Occipital lobe (tissue), 2 donors: ENCODE measurements around the gene B4GALT1. TPM values are rescaled to one million over a fixed set of nuclear protein-coding genes. Genes with fewer than 3 reads are reported as not detected.

Experiments used
- small RNA-seq: library from RNA; depleted of rRNA; stranded (forward); fragments of <200 nt; gene quantifications from one replicate; pipeline ENCODE3, GENCODE V24; 2014
- total RNA-seq: library from RNA; depleted of rRNA; stranded (reverse); fragments of >200 nt; gene quantifications from one replicate; pipeline ENCODE4 v1.2.3, GENCODE V29; 2014

B4GALT1 gene
- total RNA-seq, 1 donor from 2014 or later, result 1.2 TPM

Small RNA genes lying within 50 kb of the gene (small RNA-seq; reads per million reads assigned to genes)
- not detected for gene RNU4ATAC15P

Other genes starting within 250 kb of the B4GALT1 start
- 26.5 TPM for gene APTX, start 165.7 kb downstream of the B4GALT1 start, total RNA-seq
- 203 TPM for gene DNAJA1, start 142.1 kb downstream of the B4GALT1 start, total RNA-seq
- 46.5 TPM for gene SMU1, start 90.7 kb downstream of the B4GALT1 start, total RNA-seq
- gene SPINK4, start 72.8 kb upstream of the B4GALT1 start, total RNA-seq, result not detected
- gene BAG1, start 97.4 kb upstream of the B4GALT1 start, total RNA-seq, result 26.7 TPM
- 92.8 TPM for gene CHMP5, start 97.7 kb upstream of the B4GALT1 start, total RNA-seq
- gene NFX1, start 123.2 kb upstream of the B4GALT1 start, total RNA-seq, result 18.7 TPM
- gene AQP7, start 235.2 kb upstream of the B4GALT1 start, total RNA-seq, result not detected